MM.1S (cell line): ENCODE results near the gene TMEM82.

Experiments used
- CTCF ChIP-seq: fragments of 300-600 bp; sonication (generic); IDR thresholded peaks from 2 replicates; pipeline ENCODE4 v1.5.1; 2016; ENCODE audit warnings: antibody characterized with exemption, low read length, mixed read lengths
- EZH2 ChIP-seq: fragments of 300-600 bp; sonication (generic); optimal IDR thresholded peaks from 2 replicates; pipeline ENCODE3; 2017; ENCODE audit warnings: low read depth, mild to moderate bottlenecking, antibody characterized with exemption, low read length, mixed read lengths
- EZH2phosphoT487 ChIP-seq: fragments of 300-600 bp; sonication (generic); IDR thresholded peaks from 2 replicates; pipeline ENCODE4 v1.6.1; 2018; ENCODE audit warnings: antibody characterized with exemption, low read length

GRCh38 chr1:15703562-15703961 lies 38.7 kb upstream of the TMEM82 start:
- TF ChIP-seq CTCF (no peak), EZH2phosphoT487 (no peak), EZH2 (no peak)
